ENCODE data around the gene TRPV2. TPM values are rescaled to one million over a fixed set of nuclear protein-coding genes. Genes with fewer than 3 reads are reported as not detected.

TRPV2 gene
- total and polyA plus RNA-seq, 11 donors = 5.2 to 43.5 (median 8.8) TPM

- 0 to 2% (median 1%) methylated on average over 14 of the region's 14 CpGs for WGBS, 4 donors
- Histone ChIP-seq H3K36me3 (peaks cover 0 to 25% (median 19%) of the 10 kb centered on the region in 9 donors), H3K4me1 (peaks cover 10 to 35% (median 27%) of the 10 kb centered on the region in 12 donors), H3K9me3 (no peaks in the 10 kb centered on the region), H3K4me3 (peak overlapping the region; percentile 45 to 83 (median 72)), H3K27me3 (no peaks in the 10 kb centered on the region), H3K27ac (peak overlapping the region; percentile 88 to 99 (median 95))
- no peak for TF ChIP-seq POLR2A (IDR thresholded peaks at IDR 0.05)
- TF ChIP-seq CTCF (IDR thresholded peaks at IDR 0.05) = no peak
- intact Hi-C loops (cut with DNase I) = loop anchor here in 6 of 10 donors (1.0 to 10.0 kb wide), 5 partner anchors 25 to 63 kb away; partner anchors contain the start of gene TRPV2 (in 2 of the 6)
- ATAC-seq (no peak), DNase-seq (no peak)
These were observed 33.9 kb upstream of the TRPV2 start for GRCh38 chr17:16381496-16381820.

- Histone ChIP-seq H3K4me3 (peak overlapping the region in 6 of 12 donors; percentile 15 to 77 (median 72)), H3K4me1 (peaks cover 10 to 40% (median 28%) of the 10 kb centered on the region in 12 donors), H3K9me3 (no peaks in the 10 kb centered on the region), H3K36me3 (peaks cover 0 to 25% (median 19%) of the 10 kb centered on the region in 9 donors), H3K27me3 (no peaks in the 10 kb centered on the region), H3K27ac (no peak overlapping the region)
- 47 to 57% (median 54%) methylated on average over 4 of the region's 4 CpGs for WGBS, 4 donors
- TF ChIP-seq CTCF (IDR thresholded peaks at IDR 0.05) = no peak
- TF ChIP-seq POLR2A (IDR thresholded peaks at IDR 0.05) = no peak
- ATAC-seq (no peak), DNase-seq (no peak)
- intact Hi-C loops (cut with DNase I) = loop anchor here in 5 of 10 donors (5.0 to 10.0 kb wide), 3 partner anchors 34 to 62 kb away; partner anchors contain the start of gene TRPV2 (in 2 of the 5)
These were observed 32.2 kb upstream of the TRPV2 start for GRCh38 chr17:16383216-16383615.

GRCh38 chr17:16383772-16384287 is 31.5 kb upstream of the TRPV2 start:
- peaks cover 10 to 40% (median 28%) of the 10 kb centered on the region in 12 donors for H3K4me1 ChIP-seq
- H3K27ac ChIP-seq = no peak overlapping the region
- peaks cover 0 to 25% (median 19%) of the 10 kb centered on the region in 9 donors for H3K36me3 ChIP-seq

More at GRCh38 chr17:16383772-16384287, 31.5 kb upstream of the TRPV2 start:
- WGBS, 4 donors = 82 to 90% (median 89%) methylated on average over 5 of the region's 5 CpGs
- Histone ChIP-seq H3K27me3 (no peaks in the 10 kb centered on the region), H3K4me3 (peak overlapping the region in 1 of 12 donors; percentile 71), H3K9me3 (no peaks in the 10 kb centered on the region)
- DNase-seq (no peak), ATAC-seq (no peak)
- no peak for TF ChIP-seq CTCF (IDR thresholded peaks at IDR 0.05)
- TF ChIP-seq POLR2A (IDR thresholded peaks at IDR 0.05) = no peak
- intact Hi-C loops (cut with DNase I) = loop anchor here in 5 of 10 donors (5.0 to 10.0 kb wide), 3 partner anchors 33 to 61 kb away; partner anchors contain the start of gene TRPV2 (in 2 of the 5)
